ENCODE data around the gene MLLT3. TPM values are rescaled to one million over a fixed set of nuclear protein-coding genes. Genes with fewer than 3 reads are reported as not detected.
A peak's percentile ranks its signal among the peaks of the same experiment; 100 is the strongest.
"Not testable (repeated sequence)": the region's sequence is repeated elsewhere in the genome, so short reads cannot be mapped to it uniquely, and the experiment has no call there.

Gene MLLT3
- total RNA-seq, 2 experiments from 2014 or later: 59.1 to 60.8 TPM

DNA sequence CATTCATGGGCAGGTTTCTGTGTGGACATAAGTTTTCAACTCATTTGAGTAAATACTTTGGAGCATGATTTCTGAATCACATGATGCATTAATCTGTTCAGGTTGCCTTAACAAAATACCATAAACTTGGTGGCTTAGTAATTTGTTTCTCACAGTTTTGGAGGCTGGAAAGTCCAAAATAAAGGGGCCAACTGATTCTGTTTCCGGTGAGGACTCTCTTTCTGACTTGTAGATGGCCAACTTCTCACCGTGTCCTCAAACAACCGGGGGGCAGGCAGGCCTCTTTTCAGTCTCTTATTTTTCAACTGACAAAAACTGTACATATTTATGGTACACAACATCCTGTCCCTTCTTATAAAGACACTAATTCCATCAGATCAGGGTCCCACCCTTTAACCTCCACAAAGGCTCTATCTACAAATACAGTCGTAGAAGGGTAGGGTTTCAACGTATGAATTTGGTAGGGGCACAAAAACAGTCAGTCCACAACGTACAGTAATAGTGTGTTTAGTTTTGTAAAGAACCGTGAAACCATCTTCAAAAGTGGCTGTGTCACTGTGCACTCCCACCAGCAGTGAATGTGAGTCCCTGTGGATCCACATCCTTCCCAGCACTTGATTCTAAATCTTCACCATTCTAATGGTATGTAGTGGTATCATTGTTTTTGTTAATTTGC, 37.2 kb downstream of the MLLT3 start:
- Mint-ChIP-seq H3K27me3 (no peaks in the 10 kb centered on the region), H3K4me3 (no peak overlapping the region), H3K36me3 (ENCODE audit: low read depth) (peaks cover 36% of the 10 kb centered on the region), H3K4me1 (ENCODE audit: low read depth) (peaks cover 53% of the 10 kb centered on the region), H3K9me3 (peaks cover 9% of the 10 kb centered on the region), H3K27ac (peak overlapping the region; percentile 44)
- ATAC-seq: peak; percentile 62
- no peak for DNase-seq
- intact Hi-C loops (cut with micrococcal nuclease): no loop called here
- ChIA-PET POLR2A (no interaction called here), CTCF (no interaction called here)
- TF ChIP-seq, protein P1, sequence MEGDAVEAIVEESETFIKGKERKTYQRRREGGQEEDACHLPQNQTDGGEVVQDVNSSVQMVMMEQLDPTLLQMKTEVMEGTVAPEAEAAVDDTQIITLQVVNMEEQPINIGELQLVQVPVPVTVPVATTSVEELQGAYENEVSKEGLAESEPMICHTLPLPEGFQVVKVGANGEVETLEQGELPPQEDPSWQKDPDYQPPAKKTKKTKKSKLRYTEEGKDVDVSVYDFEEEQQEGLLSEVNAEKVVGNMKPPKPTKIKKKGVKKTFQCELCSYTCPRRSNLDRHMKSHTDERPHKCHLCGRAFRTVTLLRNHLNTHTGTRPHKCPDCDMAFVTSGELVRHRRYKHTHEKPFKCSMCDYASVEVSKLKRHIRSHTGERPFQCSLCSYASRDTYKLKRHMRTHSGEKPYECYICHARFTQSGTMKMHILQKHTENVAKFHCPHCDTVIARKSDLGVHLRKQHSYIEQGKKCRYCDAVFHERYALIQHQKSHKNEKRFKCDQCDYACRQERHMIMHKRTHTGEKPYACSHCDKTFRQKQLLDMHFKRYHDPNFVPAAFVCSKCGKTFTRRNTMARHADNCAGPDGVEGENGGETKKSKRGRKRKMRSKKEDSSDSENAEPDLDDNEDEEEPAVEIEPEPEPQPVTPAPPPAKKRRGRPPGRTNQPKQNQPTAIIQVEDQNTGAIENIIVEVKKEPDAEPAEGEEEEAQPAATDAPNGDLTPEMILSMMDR (IDR thresholded peaks at IDR 0.05): no peak

DNA sequence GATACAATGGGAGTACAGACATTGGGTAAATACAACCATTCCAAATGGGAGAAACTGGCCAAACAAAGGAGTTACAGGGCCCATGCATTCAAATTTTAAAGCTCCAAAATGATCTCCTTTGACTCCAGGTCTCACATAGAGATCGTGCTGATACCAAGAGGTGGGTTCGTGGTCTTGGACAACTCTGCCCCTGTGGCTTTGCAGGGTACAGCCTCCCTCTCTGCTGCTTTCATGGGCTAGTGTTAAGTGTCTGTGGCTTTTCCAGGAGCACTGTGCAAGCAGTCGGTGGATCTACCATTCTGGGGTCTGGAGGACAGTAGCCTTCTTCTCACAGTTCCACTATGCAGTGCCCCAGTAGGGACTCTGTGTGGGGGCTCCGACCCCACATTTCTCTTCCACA, 39.2 kb downstream of the MLLT3 start:
- ATAC-seq; H3K9me3 Mint-ChIP-seq; H3K27me3 Mint-ChIP-seq; POLR2A ChIA-PET; intact Hi-C loops (cut with micrococcal nuclease); H3K4me3 Mint-ChIP-seq; DNase-seq; CTCF ChIA-PET: not testable (repeated sequence)
- H3K36me3 Mint-ChIP-seq (ENCODE audit: low read depth): peaks cover 42% of the 10 kb centered on the region
- peaks cover 63% of the 10 kb centered on the region for H3K4me1 Mint-ChIP-seq (ENCODE audit: low read depth)
- H3K27ac Mint-ChIP-seq: peak overlapping the region; percentile 62

DNA sequence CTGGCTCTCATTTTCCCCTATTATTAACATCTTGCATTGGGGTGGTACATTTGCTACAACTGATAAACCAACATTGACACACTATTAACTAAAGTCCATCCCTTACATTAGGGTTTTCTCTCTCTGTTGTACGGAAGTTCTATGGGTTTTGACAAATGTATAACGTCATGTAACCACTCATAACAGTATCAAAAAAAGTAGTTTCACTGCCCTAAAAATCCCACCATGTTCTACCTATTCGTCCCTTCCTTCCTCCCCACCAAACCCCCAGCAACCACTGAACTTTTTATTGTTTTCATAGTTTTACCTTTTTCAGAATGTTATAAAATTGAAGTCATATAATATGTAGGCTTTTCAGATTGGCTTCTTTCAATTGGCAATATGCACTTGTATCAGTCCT, 40.1 kb downstream of the MLLT3 start:
- CTCF ChIA-PET: no interaction called here
- peak; percentile 38 for ATAC-seq
- H3K36me3 Mint-ChIP-seq (ENCODE audit: low read depth): peaks cover 49% of the 10 kb centered on the region
- peak; percentile 32 for DNase-seq
- H3K27me3 Mint-ChIP-seq: no peaks in the 10 kb centered on the region
- H3K27ac Mint-ChIP-seq: peak overlapping the region; percentile 62
- peaks cover 12% of the 10 kb centered on the region for H3K9me3 Mint-ChIP-seq
- TF ChIP-seq, protein P1 (IDR thresholded peaks at IDR 0.05): no peak
- POLR2A ChIA-PET: no interaction called here
- intact Hi-C loops (cut with micrococcal nuclease): no loop called here
- peaks cover 68% of the 10 kb centered on the region for H3K4me1 Mint-ChIP-seq (ENCODE audit: low read depth)
- H3K4me3 Mint-ChIP-seq: no peak overlapping the region

DNA sequence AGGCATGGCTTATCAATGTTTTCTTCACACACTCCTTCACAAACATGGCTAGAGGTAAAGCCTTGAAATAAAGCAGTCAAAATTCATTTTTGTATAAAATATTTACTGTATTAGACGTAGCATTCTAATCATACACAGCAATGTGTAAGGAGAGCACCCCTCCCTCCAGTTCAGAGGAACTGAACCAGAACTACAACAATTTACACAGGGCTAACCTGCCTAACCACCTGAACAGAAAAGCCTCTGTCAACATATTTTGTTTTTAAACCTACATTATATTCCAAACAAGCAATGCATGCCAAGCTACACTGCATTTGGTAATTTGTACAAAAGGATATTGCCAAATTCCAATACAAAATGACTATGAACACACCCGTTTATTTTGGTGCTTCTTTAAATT, 41.6 kb downstream of the MLLT3 start:
- ATAC-seq (no peak), DNase-seq (no peak)
- POLR2A ChIA-PET: no interaction called here
- CTCF ChIA-PET: no interaction called here
- TF ChIP-seq, protein P1 (IDR thresholded peaks at IDR 0.05): no peak
- Mint-ChIP-seq H3K27me3 (no peaks in the 10 kb centered on the region), H3K4me1 (ENCODE audit: low read depth) (peaks cover 66% of the 10 kb centered on the region), H3K4me3 (no peak overlapping the region), H3K36me3 (ENCODE audit: low read depth) (peaks cover 56% of the 10 kb centered on the region), H3K27ac (no peak overlapping the region), H3K9me3 (peaks cover 16% of the 10 kb centered on the region)
- intact Hi-C loops (cut with micrococcal nuclease): no loop called here

DNA sequence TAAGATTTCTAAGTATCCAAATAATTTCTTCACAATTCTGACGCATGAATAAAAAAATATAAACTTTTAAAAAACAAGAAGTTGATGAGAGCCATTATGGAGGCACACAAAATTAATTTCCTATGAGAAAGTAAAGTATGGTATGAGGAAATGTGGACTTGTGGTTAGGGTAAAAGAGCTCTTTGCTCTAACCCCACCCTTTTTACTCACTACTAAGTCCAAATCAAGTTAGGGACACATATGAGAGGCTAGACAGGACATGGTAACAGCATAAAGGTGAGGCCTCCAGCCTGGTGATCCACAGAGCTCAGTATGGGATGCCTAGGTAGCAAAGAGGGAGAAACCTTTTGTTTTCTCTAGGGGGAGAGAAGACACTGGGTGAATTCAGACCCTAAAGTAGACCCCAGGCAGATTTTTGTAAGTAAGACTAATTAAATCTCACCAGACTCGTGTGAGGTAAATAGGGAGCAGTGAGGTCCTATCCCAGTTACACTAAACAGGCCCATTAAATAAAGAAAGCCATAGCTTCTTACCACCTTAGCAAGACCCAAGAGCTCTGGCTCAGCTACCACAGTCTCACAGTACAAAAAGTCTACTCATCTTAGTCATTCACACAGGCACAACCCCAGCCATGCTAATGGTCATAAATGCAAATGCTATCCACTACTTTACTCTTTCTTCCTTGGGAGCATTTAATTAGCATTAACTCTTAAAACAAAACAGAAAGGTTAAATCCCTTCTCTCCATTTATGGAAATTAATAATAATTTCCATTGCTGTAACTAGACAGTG, 42.6 kb downstream of the MLLT3 start:
- intact Hi-C loops (cut with micrococcal nuclease): no loop called here
- peaks cover 62% of the 10 kb centered on the region for H3K4me1 Mint-ChIP-seq (ENCODE audit: low read depth)
- H3K4me3 Mint-ChIP-seq: no peak overlapping the region
- no peaks in the 10 kb centered on the region for H3K27me3 Mint-ChIP-seq
- DNase-seq (peak; percentile 22), ATAC-seq (peak; percentile 81)
- TF ChIP-seq, protein P1 (IDR thresholded peaks at IDR 0.05): no peak
- H3K27ac Mint-ChIP-seq: peak overlapping the region; percentile 7
- peaks cover 18% of the 10 kb centered on the region for H3K9me3 Mint-ChIP-seq
- H3K36me3 Mint-ChIP-seq (ENCODE audit: low read depth): peaks cover 55% of the 10 kb centered on the region
- CTCF ChIA-PET: interaction anchor here (1.1 to 1.4 kb wide), 2 partner anchors 25 to 633 kb away, joined by 3 to 4 read pairs; no protein-coding TSS in a partner anchor
- POLR2A ChIA-PET: interaction anchor here (0.6 to 1.0 kb wide), 2 partner anchors 21 to 42 kb away, joined by 3 to 4 read pairs; no protein-coding TSS in a partner anchor

Measured in activated CD8-positive, alpha-beta T cell treated with anti-CD3 and anti-CD28 coated beads for 36 hours (primary cell).